HG03159 (cell line): ENCODE results near the gene RUVBL1.

Source experiments
- ATAC-seq: cut with Tn5 transposase; IDR thresholded peaks from one replicate; pipeline ENCODE4 v1.9.1; 2021; ENCODE audit warnings: mild to moderate bottlenecking, moderate library complexity; ENCODE audit not compliant: unreplicated experiment

The RUVBL1 gene

DNA sequence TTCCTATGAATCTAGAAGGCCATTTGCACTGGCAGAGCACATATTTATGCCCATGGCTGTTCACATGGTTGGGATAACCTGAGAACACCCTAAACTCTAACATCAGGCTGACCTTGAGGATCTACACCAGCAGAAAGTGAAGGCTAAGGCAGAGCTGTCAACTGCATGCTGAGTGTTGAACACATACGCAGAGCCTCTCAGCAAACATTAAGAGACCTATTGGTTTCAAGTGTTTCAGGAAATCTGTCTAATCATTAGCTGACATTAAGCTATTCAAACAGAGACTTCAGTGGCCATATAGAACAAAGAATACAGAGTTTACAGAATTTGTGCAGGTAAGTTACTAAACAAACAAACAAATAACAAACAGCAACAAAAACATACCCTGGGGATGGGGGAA lies 87.5 kb downstream of the RUVBL1 start:
- no peak for ATAC-seq

DNA sequence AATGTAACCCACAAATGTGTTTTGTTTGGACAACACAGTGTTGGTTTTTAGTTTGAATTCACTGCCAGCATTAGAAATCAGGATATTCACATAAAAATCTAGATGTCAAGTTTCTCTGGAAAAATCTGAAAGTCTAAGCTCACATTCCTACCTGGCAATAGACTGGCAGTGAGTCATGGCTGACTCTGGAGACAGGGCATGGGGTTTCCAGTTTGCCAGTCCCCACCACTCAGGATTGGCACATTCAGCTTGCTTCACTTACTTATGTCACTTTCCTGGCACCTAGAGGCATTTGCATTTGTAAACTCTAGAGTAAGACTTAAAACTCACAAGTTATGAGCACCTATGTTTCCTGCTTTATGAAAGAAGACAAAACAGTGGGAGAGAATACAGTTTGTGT lies 90.5 kb downstream of the RUVBL1 start:
- ATAC-seq, result no peak
